Esophagus muscularis mucosa (tissue), 4 donors: ENCODE results near the gene GCK. TPM values are rescaled to one million over a fixed set of nuclear protein-coding genes. Genes with fewer than 3 reads are reported as not detected.

Experiments
- DNase-seq: peaks from one replicate; pipeline ENCODE4 v3.0.0-alpha.2; 2017; ENCODE audit errors: extremely low spot score
- H3K27ac ChIP-seq, 4 donors: fragments of 200-600 bp; sonication (generic); replicated peaks in 1 of 4; 1 replicate in 3 of 4; 2 replicates in 1 of 4; pipeline ENCODE4 v1.5.1; 2016 to 2019; ENCODE audit warnings: mild to moderate bottlenecking in 1 of 4
- H3K27me3 ChIP-seq, 4 donors: fragments of 200-600 bp; sonication (generic); one replicate each; pipeline versions ENCODE4 v1.5.1 to v1.6.0; 2016 to 2019
- H3K36me3 ChIP-seq, 4 donors: fragments of 200-600 bp; sonication (generic); one replicate each; pipeline ENCODE4 v1.5.1; 2016 to 2019
- H3K4me1 ChIP-seq, 4 donors: fragments of 200-600 bp; sonication (generic); one replicate each; pipeline ENCODE4 v1.5.1; 2016 to 2019
- H3K4me3 ChIP-seq, 4 donors: fragments of 200-600 bp; sonication (generic); 1 replicate in 2 of 4; 2 replicates in 2 of 4; pipeline ENCODE4 v1.5.1; 2016 to 2019; ENCODE audit warnings: mild to moderate bottlenecking in 4 of 4, moderate library complexity in 1 of 4
- H3K9me3 ChIP-seq, 4 donors: fragments of 200-600 bp; sonication (generic); 1 replicate in 3 of 4; 2 replicates in 1 of 4; pipeline ENCODE4 v1.5.1; 2016 to 2019
- EP300 ChIP-seq: sonication (generic); formaldehyde crosslinking; IDR thresholded peaks from one replicate; pipeline ENCODE4 v1.6.1; 2017; ENCODE audit warnings: antibody characterized with exemption
- POLR2A ChIP-seq: fragments of 450-650 bp; IDR thresholded peaks from one replicate; pipeline ENCODE4 v1.6.1; 2017; ENCODE audit warnings: antibody characterized with exemption, moderate library complexity, mild to moderate bottlenecking, low read depth
- POLR2AphosphoS5 ChIP-seq, 2 donors: sonication (generic); formaldehyde crosslinking; IDR thresholded peaks; one replicate each; pipeline ENCODE4 v1.6.1; 2017; ENCODE audit warnings: antibody characterized with exemption in 2 of 2
- WGBS: methylation state at CpG from one replicate; pipeline ENCODE4 v1.1.5; 2018; 5-methylcytosine and 5-hydroxymethylcytosine counted together
- intact Hi-C: fragments of 100-400 bp; cut with DNase I; formaldehyde crosslinking; loops from one replicate; pipeline ENCODE4 v1.15.1; 2023
- total RNA-seq, 4 donors: library from RNA; depleted of rRNA; stranded (reverse); fragments of >200 nt; gene quantifications; one replicate each; pipeline versions ENCODE4 v1.1.0 to v1.2.1, GENCODE V29; 2016
- TF ChIP-seq, protein P1 (sequence below), 3 experiments: fragments of 200-600 bp in 2 of 3; fragments of 450-650 bp in 1 of 3; sonication (generic) in 2 of 3; IDR thresholded peaks; one replicate each; pipeline ENCODE4 v1.5.1; 2017 to 2019; ENCODE audit warnings: antibody characterized with exemption in 3 of 3, mild to moderate bottlenecking in 2 of 3, moderate library complexity in 1 of 3

GCK gene
- total RNA-seq, 4 donors from 2014 or later = 0.75 to 2.8 (median 1.2) TPM

DNA sequence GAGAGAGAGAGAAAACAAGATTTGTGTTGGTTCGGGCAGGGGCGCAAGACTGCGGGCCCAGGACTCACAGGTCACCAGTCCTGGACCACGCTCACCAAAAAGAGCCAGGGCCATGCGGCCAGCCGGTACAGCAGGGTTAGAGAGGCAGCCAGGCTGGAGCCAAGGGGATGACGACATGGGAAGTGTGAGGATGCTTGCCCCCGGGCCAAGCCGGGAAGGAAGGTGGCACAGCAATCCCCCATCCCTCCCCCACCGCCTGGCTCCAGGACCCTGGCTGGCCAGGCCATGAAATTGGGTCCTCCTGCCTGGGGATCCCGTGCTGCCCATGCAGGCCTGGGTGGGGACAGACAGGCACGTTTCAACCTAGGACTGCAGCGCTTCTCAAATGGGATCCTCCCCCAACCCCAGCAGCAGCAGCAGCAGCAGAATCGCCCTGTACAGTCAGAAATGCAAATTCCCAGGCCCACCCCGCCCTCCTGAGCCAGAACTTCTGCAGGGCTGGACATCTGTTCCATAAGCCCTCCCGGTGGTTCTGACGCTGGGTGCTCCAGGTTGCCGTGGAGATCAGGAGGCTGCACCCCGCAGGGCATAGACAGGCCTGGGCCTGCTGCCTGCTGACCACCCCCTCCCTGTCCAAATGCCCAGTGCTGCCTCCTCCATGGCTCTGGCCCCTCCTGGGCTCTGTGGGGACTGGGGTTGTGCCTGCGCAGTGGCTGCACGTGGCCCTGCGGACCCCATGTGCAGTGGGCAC is 46.5 kb upstream of the GCK start:
- Histone ChIP-seq H3K4me3 (no peak overlapping the region), H3K4me1 (no peaks in the 10 kb centered on the region), H3K9me3 (no peaks in the 10 kb centered on the region), H3K27ac (no peak overlapping the region), H3K36me3 (no peaks in the 10 kb centered on the region), H3K27me3 (peaks cover 0 to 24% (median 0%) of the 10 kb centered on the region in 4 donors)
- TF ChIP-seq POLR2A = no peak
- TF ChIP-seq, protein P1, sequence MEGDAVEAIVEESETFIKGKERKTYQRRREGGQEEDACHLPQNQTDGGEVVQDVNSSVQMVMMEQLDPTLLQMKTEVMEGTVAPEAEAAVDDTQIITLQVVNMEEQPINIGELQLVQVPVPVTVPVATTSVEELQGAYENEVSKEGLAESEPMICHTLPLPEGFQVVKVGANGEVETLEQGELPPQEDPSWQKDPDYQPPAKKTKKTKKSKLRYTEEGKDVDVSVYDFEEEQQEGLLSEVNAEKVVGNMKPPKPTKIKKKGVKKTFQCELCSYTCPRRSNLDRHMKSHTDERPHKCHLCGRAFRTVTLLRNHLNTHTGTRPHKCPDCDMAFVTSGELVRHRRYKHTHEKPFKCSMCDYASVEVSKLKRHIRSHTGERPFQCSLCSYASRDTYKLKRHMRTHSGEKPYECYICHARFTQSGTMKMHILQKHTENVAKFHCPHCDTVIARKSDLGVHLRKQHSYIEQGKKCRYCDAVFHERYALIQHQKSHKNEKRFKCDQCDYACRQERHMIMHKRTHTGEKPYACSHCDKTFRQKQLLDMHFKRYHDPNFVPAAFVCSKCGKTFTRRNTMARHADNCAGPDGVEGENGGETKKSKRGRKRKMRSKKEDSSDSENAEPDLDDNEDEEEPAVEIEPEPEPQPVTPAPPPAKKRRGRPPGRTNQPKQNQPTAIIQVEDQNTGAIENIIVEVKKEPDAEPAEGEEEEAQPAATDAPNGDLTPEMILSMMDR (IDR thresholded peaks at IDR 0.05) = no peak
- TF ChIP-seq EP300 = no peak
- no peak for TF ChIP-seq POLR2AphosphoS5 (IDR thresholded peaks at IDR 0.05)
- intact Hi-C loops = no loop called here
- no peak for DNase-seq
- whole genome bisulfite sequencing = 80% methylated on average over 8 of the region's 22 CpGs

DNA sequence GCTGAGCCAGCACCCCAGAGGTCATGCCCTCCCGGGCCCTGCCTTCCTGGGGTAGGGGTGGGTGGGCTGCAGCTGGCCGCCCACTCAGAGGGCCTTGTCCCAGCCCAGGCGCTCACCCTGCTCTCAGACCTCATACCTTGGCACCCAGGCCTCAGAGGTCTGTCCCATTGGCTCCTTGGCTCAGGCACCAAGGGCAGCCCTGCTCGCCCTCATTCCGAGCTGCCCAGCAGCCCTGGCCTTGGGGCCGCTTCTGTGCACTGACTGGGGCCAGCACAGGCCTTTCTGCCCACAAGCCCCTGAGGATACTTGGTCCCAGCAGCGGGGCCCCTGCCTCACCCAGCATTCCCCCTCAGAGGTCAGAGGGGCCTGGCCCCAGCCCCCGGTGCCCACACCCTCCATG is 45.8 kb upstream of the GCK start:
- Histone ChIP-seq H3K27ac (no peak overlapping the region), H3K36me3 (no peaks in the 10 kb centered on the region), H3K4me1 (no peaks in the 10 kb centered on the region), H3K4me3 (no peak overlapping the region), H3K9me3 (no peaks in the 10 kb centered on the region), H3K27me3 (peaks cover 0 to 20% (median 0%) of the 10 kb centered on the region in 4 donors)
- no peak for DNase-seq
- intact Hi-C loops = no loop called here
- TF ChIP-seq EP300 (no peak), POLR2AphosphoS5 (IDR thresholded peaks at IDR 0.05) (no peak), POLR2A (no peak)
- TF ChIP-seq, protein P1 (IDR thresholded peaks at IDR 0.05) = no peak
- WGBS = 86% methylated on average over 8 of the region's 8 CpGs

DNA sequence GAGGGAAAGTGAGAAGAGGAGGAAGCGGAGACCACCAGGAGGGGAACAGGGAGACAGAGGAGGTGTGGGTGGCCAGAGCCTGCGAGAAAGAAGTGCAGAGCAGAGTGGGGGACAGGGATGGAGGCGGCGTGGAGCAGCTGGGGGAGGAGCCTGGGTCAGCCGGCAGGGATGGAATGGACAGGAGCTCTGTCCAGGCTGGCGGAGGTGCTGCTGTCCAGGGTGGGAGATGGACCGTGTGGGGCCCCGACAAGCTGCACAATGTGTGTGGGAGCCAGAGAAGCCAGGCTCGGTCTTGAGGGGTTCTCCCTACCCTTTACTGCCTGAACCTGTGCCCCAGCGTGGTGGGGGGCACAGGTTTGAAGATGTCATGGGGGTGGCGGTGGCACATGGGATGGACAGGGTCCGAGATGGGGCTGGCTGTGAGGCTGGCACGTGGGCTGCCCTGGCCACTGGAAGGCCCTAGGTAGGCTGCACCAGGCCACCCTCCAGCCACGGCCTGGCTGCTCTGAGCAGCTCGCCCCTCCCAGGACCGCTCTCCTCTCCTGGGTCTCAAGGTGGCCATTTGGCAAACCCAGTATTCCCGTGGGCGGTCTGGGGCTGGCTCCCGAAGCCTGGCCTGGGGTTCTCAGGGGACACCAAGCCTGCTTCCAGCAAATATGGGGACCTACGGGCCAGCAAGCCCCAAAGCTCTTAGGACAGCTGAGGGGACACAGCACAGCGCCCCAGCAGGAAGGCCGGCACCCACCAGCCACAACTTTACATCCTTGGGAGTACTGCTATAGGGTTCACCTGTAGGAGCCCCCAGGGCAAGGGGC is 43.9 kb upstream of the GCK start:
- Histone ChIP-seq H3K9me3 (no peaks in the 10 kb centered on the region), H3K27ac (no peak overlapping the region), H3K36me3 (no peaks in the 10 kb centered on the region), H3K4me1 (no peaks in the 10 kb centered on the region), H3K4me3 (no peak overlapping the region), H3K27me3 (peaks cover 0 to 4% (median 0%) of the 10 kb centered on the region in 4 donors)
- no peak for TF ChIP-seq POLR2A
- TF ChIP-seq POLR2AphosphoS5 (IDR thresholded peaks at IDR 0.05) = no peak
- TF ChIP-seq, protein P1 (IDR thresholded peaks at IDR 0.05) = no peak
- no peak for TF ChIP-seq EP300
- intact Hi-C loops = no loop called here
- DNase-seq = no peak
- 74% methylated on average over 16 of the region's 22 CpGs for WGBS

DNA sequence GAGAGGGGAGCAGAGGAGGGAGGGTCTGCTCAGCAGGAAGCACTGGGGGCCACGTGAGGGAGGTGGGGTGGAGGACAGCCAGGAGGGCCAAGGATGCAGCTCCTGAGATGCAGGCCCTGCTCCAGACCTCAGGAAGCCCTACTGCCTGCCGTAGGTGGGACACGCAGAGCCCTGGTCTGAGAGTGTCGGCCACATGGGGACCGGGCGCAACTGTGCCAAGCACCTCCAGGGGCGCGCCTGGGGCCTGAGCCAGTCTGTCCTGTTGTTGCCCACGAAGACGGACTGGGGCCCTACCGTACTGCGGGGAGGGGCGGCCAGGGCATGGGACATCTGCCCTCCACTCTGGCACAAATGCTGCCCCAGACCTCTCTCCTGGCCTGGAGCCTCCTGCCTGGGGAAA is 43.2 kb upstream of the GCK start:
- Histone ChIP-seq H3K27me3 (no peaks in the 10 kb centered on the region), H3K36me3 (no peaks in the 10 kb centered on the region), H3K9me3 (no peaks in the 10 kb centered on the region), H3K4me3 (no peak overlapping the region), H3K27ac (no peak overlapping the region), H3K4me1 (no peaks in the 10 kb centered on the region)
- intact Hi-C loops = no loop called here
- DNase-seq = no peak
- 81% methylated on average over 12 of the region's 13 CpGs for WGBS
- TF ChIP-seq, protein P1 (IDR thresholded peaks at IDR 0.05) = no peak
- no peak for TF ChIP-seq POLR2AphosphoS5 (IDR thresholded peaks at IDR 0.05)
- TF ChIP-seq POLR2A = no peak
- no peak for TF ChIP-seq EP300
